GM12872 (cell line): ENCODE measurements around the gene AGPAT1.

Experiments used
- CTCF ChIP-seq: IDR thresholded peaks from 3 replicates; pipeline ENCODE4 v1.5.1; 2011; ENCODE audit warnings: low read depth, mild to moderate bottlenecking, low read length, moderate library complexity; ENCODE audit not compliant: insufficient read depth

The AGPAT1 gene

DNA sequence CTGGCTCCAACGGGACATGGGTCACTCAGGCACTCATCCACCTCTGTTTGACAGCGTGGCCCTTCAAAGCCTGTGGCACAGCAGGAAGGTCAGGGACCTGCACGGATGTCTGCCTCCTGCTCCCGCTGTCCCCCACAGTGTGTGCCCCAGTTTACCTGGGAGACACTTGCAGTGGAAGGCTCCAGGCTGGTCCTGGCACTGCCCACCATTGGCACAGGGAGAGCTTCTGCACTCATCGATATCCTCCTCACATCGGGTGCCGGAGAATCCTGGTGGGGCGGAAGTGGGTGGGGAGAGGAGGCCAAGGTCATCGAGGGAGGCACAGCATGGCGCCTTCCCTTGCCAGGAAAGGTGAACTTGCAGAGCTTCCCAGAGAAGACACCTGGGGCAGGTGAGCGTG lies 41.1 kb upstream of the AGPAT1 start:
- TF ChIP-seq CTCF, result no peak

DNA sequence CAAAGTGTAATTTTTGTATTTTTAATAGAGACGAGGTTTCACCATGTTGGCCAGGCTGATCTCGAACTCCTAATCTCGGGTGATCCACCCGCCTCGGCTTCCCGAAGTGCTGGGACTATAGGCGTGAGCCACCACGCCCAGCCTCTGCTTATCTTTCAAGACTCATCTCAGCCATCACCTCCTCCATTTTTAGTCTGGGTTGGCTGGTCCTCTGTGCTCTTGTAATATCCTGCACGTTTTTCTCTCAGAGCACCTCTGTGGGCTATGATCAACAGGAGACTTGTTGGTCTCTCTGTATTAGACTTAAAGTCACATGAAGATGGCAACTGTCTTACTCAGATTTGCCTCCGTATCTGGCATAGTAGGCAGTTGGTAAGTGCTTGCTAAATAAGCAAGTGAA lies 40.4 kb upstream of the AGPAT1 start:
- TF ChIP-seq CTCF, result no peak

- TF ChIP-seq CTCF, result no peak
Observed at GRCh38 chr6:32215617-32216016, 39.7 kb upstream of the AGPAT1 start.

GRCh38 chr6:32214126-32214525 lies 38.2 kb upstream of the AGPAT1 start:
- no peak for TF ChIP-seq CTCF

GRCh38 chr6:32213649-32214048 lies 37.8 kb upstream of the AGPAT1 start:
- TF ChIP-seq CTCF, result no peak

DNA sequence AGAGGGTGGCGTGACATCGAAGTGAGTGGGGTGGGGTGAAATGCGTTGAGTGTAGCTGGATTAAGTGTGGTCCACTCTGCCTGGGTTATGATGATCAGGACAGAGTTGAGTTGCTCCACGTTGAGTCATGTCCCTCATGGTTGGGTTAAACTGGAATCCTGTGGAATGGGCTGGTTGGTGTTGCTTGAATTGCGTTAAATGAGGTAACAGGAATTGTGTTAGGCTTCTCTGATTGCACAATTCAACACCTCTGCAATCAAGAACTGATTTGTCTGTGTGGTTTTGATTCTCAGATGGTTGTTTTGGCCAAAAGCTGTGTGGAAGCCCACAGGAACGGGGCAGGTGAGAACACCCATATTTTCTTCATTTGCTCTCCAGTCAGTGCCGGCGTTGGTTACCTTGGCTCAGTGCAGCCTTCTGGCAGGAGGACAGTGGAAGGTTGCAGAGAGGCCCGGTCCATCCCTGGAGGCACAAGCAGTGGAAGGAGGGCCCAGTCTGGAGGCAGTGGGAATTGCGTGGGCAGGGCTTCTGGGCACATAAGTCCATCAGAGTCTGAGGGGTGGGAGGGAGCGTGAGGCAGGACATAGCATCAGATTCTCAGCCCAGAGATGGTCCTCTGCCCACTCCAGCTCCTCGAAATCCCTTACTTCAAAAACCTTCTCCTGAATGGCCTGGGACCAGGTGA lies 36.3 kb upstream of the AGPAT1 start:
- no peak for TF ChIP-seq CTCF

- TF ChIP-seq CTCF, result no peak
Observed at GRCh38 chr6:32210191-32210601, 34.3 kb upstream of the AGPAT1 start.
